GM13977 (cell line): ENCODE data around the gene NFKBIE.

Source experiments
- DNase-seq: peaks from one replicate; pipeline ENCODE4 v3.0.0; 2012; ENCODE audit warnings: low spot score
- in situ Hi-C: fragments of 300-500 bp; cut with MboI; formaldehyde crosslinking; loops from one replicate; pipeline ENCODE4 v1.12.0; 2022; ENCODE audit warnings: low sequenced_read_pairs, low pct_unique_long_range_greater_than_20kb, mixed read lengths, inconsistent platforms; ENCODE audit not compliant: unreplicated experiment
- TF ChIP-seq, protein P1 (sequence below): IDR thresholded peaks from 2 replicates; pipeline ENCODE4 v1.5.1; 2012; ENCODE audit warnings: mild to moderate bottlenecking, control low read depth; ENCODE audit not compliant: insufficient read depth; ENCODE audit errors: extremely low read depth, missing control alignments

NFKBIE gene

GRCh38 chr6:44265722-44266233, 427 bp upstream of the NFKBIE start:
- DNase-seq: no peak
- in situ Hi-C loops: no loop called here
- TF ChIP-seq, protein P1, sequence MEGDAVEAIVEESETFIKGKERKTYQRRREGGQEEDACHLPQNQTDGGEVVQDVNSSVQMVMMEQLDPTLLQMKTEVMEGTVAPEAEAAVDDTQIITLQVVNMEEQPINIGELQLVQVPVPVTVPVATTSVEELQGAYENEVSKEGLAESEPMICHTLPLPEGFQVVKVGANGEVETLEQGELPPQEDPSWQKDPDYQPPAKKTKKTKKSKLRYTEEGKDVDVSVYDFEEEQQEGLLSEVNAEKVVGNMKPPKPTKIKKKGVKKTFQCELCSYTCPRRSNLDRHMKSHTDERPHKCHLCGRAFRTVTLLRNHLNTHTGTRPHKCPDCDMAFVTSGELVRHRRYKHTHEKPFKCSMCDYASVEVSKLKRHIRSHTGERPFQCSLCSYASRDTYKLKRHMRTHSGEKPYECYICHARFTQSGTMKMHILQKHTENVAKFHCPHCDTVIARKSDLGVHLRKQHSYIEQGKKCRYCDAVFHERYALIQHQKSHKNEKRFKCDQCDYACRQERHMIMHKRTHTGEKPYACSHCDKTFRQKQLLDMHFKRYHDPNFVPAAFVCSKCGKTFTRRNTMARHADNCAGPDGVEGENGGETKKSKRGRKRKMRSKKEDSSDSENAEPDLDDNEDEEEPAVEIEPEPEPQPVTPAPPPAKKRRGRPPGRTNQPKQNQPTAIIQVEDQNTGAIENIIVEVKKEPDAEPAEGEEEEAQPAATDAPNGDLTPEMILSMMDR: no peak

DNA sequence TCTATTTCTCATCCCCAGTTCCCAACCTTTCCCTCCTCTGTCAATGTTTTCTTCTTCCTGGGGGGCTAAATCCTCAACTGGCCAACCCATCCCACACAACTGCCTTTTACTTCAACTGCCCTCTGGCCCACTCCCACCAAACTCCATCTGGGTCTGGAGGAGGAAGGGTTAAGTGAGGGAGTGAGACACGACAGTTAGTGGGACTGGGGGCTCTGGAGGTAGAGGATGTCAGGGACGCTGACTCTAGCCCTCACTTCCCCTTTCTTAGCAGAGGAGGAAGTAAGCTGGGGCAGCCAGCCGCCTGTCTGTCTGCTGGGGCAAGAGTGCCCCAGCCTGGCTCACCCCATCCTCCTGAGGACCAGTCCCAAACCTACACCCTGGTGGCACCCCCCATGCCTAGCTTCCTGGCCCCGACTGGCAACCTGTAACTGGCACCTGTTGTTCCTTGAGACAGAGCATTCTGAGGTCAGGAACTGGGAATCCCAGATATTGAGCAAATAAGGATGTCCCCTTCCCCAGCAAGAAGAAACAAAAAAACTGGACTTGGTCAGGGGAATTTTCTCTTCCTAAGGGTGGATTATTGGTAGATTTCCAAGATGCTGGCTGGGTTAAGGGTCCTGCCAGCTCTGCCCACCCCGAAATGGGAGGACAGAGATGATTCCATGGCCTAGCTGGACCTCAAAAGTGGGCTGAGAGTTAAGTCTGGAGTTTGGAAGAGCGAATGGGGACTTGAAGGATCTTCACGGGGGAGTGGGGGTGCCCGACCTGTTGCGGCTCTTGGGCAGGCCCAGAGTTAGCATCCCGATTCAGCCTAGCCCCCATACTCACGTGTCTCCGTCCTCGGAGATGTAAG, 971 bp downstream of the NFKBIE start:
- in situ Hi-C loops: no loop called here
- TF ChIP-seq, protein P1: peak; percentile 18
- peak; percentile 78 for DNase-seq

GRCh38 chr6:44263354-44264100, 1.8 kb downstream of the NFKBIE start:
- peak; percentile 79 for DNase-seq
- TF ChIP-seq, protein P1: no peak
- in situ Hi-C loops: no loop called here

- DNase-seq: no peak
- TF ChIP-seq, protein P1: no peak
- in situ Hi-C loops: no loop called here
Measured at GRCh38 chr6:44262467-44263353, 2.6 kb downstream of the NFKBIE start.

GRCh38 chr6:44261581-44261980, 3.8 kb downstream of the NFKBIE start:
- DNase-seq: no peak
- TF ChIP-seq, protein P1: no peak
- in situ Hi-C loops: no loop called here
